BLaER1 treated with 17β-estradiol and CSF1 and Interleukin-3, amounts not matched to agents 10 nM and 100 nM (cell line): Measurements from ENCODE around the gene GRID1.
"Not testable (repeated sequence)": the region's sequence is repeated elsewhere in the genome, so short reads cannot be mapped to it uniquely, and the experiment has no call there.

Experiments used
- H3K27ac ChIP-seq, 11 experiments: shearing (Covaris generic); formaldehyde crosslinking; 2 replicates each; pipeline ENCODE4 v1.8.1; 2022
- H3K27me3 ChIP-seq, 11 experiments: shearing (Covaris generic); formaldehyde crosslinking; 2 replicates each; pipeline ENCODE4 v1.8.1; 2022
- H3K36me3 ChIP-seq, 11 experiments: shearing (Covaris generic); formaldehyde crosslinking; 2 replicates each; pipeline ENCODE4 v1.8.1; 2022
- H3K4me1 ChIP-seq, 10 experiments: shearing (Covaris generic); formaldehyde crosslinking; 2 replicates each; pipeline ENCODE4 v1.8.1; 2022
- H3K4me2 ChIP-seq, 11 experiments: shearing (Covaris generic); formaldehyde crosslinking; 2 replicates each; pipeline ENCODE4 v1.8.1; 2022
- H3K4me3 ChIP-seq, 10 experiments: shearing (Covaris generic); formaldehyde crosslinking; 2 replicates each; pipeline ENCODE4 v1.8.1; 2022
- H3K9ac ChIP-seq, 11 experiments: shearing (Covaris generic); formaldehyde crosslinking; 2 replicates each; pipeline ENCODE4 v1.8.1; 2022
- H3K9me3 ChIP-seq, 11 experiments: shearing (Covaris generic); formaldehyde crosslinking; replicated peaks in 1 of 11; 2 replicates each; pipeline ENCODE4 v1.8.1; 2022
- H4K20me1 ChIP-seq, 11 experiments: shearing (Covaris generic); formaldehyde crosslinking; 2 replicates each; pipeline ENCODE4 v1.8.1; 2022
- Cebpa-rat ChIP-seq, 11 experiments: shearing (Covaris generic); IDR thresholded peaks; 2 replicates each; pipeline ENCODE4 v1.8.1; 2022

The GRID1 gene

DNA sequence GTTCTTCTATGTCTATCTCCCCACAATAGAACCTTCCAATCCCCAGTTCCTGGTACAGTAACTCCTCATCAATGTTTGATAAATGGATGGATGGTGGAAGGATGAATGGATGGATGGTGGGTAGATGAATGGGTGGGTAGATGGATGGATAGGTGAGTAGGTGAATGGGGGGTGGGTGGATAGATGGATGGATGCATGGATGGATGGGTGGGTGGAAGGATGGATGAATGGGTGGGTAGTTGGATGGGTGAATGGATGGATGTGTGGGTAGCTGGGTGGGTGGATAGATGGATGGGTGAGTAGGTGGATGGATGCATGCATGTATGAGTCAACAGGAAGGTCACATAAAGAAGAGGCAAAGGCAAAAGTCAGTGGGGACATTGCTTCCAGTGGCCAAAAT is 116.8 kb downstream of the GRID1 start:
- TF ChIP-seq Cebpa-rat (IDR thresholded peaks at IDR 0.05) = no peak
- no peak overlapping the region for H3K4me2 ChIP-seq
- no peaks in the 10 kb centered on the region for H4K20me1 ChIP-seq
- no peak overlapping the region for H3K27ac ChIP-seq
- H3K4me3 ChIP-seq = no peak overlapping the region
- H3K36me3 ChIP-seq = no peaks in the 10 kb centered on the region
- H3K9ac ChIP-seq = no peak overlapping the region
- H3K27me3 ChIP-seq = no peaks in the 10 kb centered on the region
- H3K4me1 ChIP-seq = no peaks in the 10 kb centered on the region
- peaks cover 12 to 31% (median 21%) of the 10 kb centered on the region in 11 experiments for H3K9me3 ChIP-seq

DNA sequence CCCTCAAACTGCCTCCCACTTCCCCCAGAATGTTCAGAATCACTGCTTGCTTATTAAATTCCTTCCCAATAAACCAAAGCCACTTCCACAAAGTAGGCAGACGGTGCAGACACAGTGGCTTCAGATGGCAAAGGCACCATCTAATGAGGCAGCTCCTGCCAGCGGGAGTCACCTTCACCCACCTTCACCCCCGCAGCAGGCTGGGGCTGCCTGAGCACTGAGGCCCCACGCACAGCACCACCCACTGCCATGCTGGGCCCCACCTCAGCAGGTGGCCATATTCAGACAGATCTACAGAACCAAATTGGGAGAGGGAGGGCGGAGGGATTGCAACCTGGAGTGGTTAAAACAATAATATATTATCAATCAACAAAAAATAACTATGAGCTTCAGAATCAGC is 118.5 kb downstream of the GRID1 start:
- Histone ChIP-seq H3K9ac (no peak overlapping the region), H3K9me3 (peaks cover 12 to 31% (median 21%) of the 10 kb centered on the region in 11 experiments), H3K27ac (no peak overlapping the region), H3K36me3 (no peaks in the 10 kb centered on the region), H3K4me3 (no peak overlapping the region), H3K27me3 (no peaks in the 10 kb centered on the region), H4K20me1 (no peaks in the 10 kb centered on the region), H3K4me1 (no peaks in the 10 kb centered on the region), H3K4me2 (no peak overlapping the region)
- no peak for TF ChIP-seq Cebpa-rat (IDR thresholded peaks at IDR 0.05)

DNA sequence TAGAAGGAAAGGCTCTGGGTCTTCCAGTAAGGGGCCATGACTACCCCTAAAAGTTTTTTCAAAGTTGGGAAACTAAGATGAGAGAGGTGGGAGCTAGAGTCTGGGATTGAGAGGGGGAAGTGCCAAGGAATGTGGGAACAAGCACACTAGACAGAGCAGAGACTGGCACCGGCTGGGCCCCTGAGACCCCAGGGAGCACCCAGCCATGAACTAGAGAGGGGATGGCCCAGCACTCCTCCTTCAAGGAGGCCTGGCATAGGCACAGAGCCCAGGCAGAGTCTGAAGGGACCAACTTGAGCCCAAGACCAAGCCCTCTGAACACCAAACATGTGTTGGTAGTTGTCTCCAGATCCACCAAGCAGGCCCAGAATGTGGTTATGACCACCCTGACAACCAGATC is 119.0 kb downstream of the GRID1 start:
- Histone ChIP-seq H3K27ac (no peak overlapping the region), H3K4me3 (no peak overlapping the region), H3K27me3 (no peaks in the 10 kb centered on the region), H4K20me1 (no peaks in the 10 kb centered on the region), H3K4me2 (no peak overlapping the region), H3K9me3 (peaks cover 12 to 31% (median 21%) of the 10 kb centered on the region in 11 experiments), H3K4me1 (no peaks in the 10 kb centered on the region), H3K9ac (no peak overlapping the region), H3K36me3 (no peaks in the 10 kb centered on the region)
- TF ChIP-seq Cebpa-rat (IDR thresholded peaks at IDR 0.05) = no peak

DNA sequence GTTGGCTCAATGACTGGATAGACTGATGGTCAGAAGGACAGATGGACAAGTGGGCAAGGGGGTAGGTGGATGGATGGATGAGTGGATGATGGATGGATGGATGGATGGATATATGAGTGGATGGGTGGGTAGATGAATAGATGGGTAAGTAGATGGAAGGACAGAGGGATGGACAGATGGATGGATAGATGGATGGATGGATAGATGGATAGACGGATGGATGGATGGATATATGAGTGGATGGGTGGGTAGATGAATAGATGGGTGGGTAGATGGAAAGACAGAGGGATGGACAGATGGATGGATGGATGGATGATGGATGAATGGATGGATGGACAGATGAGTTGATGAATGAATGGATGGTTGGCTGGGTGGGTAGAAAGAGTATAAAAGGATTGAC is 119.5 kb downstream of the GRID1 start:
- no peak overlapping the region for H3K9ac ChIP-seq
- H3K4me3 ChIP-seq = no peak overlapping the region
- H4K20me1 ChIP-seq = no peaks in the 10 kb centered on the region
- H3K9me3 ChIP-seq = peaks cover 12 to 31% (median 21%) of the 10 kb centered on the region in 11 experiments
- no peaks in the 10 kb centered on the region for H3K4me1 ChIP-seq
- H3K27ac ChIP-seq = no peak overlapping the region
- H3K27me3 ChIP-seq = no peaks in the 10 kb centered on the region
- H3K36me3 ChIP-seq = no peaks in the 10 kb centered on the region
- no peak for TF ChIP-seq Cebpa-rat (IDR thresholded peaks at IDR 0.05)
- H3K4me2 ChIP-seq = no peak overlapping the region

DNA sequence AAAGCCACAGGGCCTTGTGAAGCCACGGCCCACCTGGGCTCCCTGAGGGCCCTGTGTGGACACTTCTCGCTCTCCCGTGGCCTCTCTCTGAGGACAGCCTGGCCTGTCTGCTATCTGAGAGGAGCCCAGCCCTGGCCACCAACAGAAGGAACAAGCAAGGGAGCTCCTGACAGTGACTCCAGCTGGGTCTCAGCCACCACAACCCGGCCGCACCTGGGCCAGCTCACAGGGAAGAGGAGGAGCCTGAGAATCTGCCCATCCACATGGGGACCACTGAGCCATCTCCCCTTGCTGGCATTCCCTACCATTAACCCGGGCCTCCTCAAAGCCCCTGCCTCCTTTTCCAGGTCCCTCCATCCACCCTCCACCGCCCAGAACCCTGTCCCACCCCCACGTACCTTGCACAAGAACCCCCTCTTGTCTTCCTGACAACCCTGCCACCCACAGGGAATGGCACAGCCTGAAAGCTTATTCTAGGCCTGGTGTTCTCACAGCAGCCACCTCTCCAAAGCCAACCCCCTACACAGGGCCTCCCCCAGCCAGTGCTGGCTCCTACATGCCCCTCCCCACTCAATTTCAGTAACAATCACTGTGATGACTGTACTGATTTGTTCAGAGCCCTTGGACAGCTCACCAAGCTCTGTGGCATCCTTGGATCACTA is 120.2 kb downstream of the GRID1 start:
- no peaks in the 10 kb centered on the region for H3K36me3 ChIP-seq
- TF ChIP-seq Cebpa-rat (IDR thresholded peaks at IDR 0.05) = no peak
- no peak overlapping the region for H3K4me3 ChIP-seq
- H3K4me2 ChIP-seq = no peak overlapping the region
- no peaks in the 10 kb centered on the region for H3K27me3 ChIP-seq
- H3K27ac ChIP-seq = no peak overlapping the region
- H3K9ac ChIP-seq = no peak overlapping the region
- peaks cover 12 to 29% (median 21%) of the 10 kb centered on the region in 11 experiments for H3K9me3 ChIP-seq
- H4K20me1 ChIP-seq = no peaks in the 10 kb centered on the region
- no peaks in the 10 kb centered on the region for H3K4me1 ChIP-seq

DNA sequence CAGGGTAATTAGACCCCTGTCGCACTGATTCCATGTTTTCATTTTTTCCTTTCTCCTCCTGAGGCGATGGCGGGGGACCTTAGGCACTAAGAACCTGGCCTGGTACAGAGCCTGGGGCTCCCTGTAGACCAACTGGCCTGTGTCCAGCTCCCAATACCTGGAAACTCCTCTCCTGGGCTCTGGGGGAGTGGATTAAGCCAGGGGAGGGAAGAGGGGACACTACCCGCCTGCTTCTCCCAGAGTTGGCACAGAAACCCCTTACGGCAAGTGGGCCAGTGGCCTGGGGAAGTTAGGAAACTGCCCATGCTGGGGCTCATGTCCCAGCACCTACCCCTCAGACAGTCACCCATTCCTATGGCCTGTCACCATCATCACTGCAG is 121.6 kb downstream of the GRID1 start:
- H3K36me3 ChIP-seq = no peaks in the 10 kb centered on the region
- no peaks in the 10 kb centered on the region for H4K20me1 ChIP-seq
- H3K27ac ChIP-seq = no peak overlapping the region
- H3K9me3 ChIP-seq = peaks cover 3 to 15% (median 12%) of the 10 kb centered on the region in 11 experiments
- no peaks in the 10 kb centered on the region for H3K27me3 ChIP-seq
- H3K4me2 ChIP-seq = no peak overlapping the region
- H3K4me1 ChIP-seq = no peaks in the 10 kb centered on the region
- no peak overlapping the region for H3K9ac ChIP-seq
- TF ChIP-seq Cebpa-rat (IDR thresholded peaks at IDR 0.05) = no peak
- no peak overlapping the region for H3K4me3 ChIP-seq

DNA sequence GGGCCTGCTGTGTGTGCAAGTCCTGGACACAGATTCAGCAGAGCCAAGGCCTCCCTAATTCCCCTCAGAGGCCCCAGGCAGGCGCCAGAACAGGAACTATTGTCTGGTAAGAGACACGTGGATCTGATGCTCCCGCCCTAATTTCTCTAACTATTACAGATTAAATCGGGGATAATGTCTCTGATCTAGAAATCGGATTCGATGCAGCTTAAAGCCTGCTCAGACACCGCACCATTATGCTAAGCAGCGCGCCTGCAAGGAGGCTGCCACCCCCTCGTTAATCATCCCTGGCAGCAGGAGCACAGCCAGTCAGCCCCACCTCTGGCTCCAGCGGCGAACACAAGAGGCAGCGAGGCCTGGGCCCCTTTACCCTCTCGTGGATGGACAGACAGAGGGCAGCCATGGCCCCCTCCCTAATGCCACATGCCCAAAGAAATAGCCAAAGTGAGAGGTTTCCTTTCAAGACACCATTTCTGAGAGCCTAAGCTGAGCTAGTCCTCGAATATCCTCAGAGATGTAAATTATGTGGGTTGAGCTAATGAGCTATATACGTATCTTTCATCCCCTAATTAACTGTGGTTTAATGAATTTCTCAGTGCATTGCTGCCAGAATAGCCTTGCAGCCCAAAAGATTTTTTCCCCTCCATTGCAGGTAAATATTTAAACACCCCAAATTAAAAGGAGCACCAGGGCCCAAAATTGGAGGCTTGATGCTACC is 122.1 kb downstream of the GRID1 start:
- Histone ChIP-seq H3K9ac (no peak overlapping the region), H3K36me3 (no peaks in the 10 kb centered on the region), H3K4me2 (no peak overlapping the region), H3K4me1 (no peaks in the 10 kb centered on the region), H3K4me3 (no peak overlapping the region), H3K9me3 (peaks cover 0 to 13% (median 8%) of the 10 kb centered on the region in 11 experiments; a peak in 16 of 22 replicates), H3K27ac (no peak overlapping the region), H4K20me1 (no peaks in the 10 kb centered on the region), H3K27me3 (no peaks in the 10 kb centered on the region)
- no peak for TF ChIP-seq Cebpa-rat (IDR thresholded peaks at IDR 0.05)

DNA sequence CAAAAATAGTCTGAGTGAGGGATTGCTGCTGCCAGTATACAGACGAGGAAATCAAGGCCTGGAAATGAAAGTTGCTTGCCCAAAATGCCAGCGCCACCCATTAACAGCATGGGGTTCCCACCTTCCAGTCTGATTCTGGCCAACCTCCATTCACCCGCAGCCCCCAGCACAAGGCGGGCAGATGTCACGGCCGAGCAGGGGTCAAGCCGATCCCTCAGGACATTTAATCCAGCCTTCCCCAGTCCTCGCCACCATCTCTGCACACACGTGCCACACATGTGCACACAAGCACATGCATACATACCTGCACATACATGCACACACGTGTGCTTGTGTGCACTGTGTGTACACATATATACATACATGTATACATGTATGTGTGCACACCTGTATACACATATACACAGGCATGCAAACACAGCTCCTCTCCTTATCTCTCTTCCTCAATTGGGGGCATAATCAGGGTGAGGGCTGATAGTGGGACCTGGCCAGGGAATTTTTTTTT is 122.9 kb downstream of the GRID1 start:
- no peak overlapping the region for H3K27ac ChIP-seq
- no peak overlapping the region for H3K4me2 ChIP-seq
- no peaks in the 10 kb centered on the region for H3K27me3 ChIP-seq
- no peaks in the 10 kb centered on the region for H3K4me1 ChIP-seq
- peaks cover 4 to 14% (median 9%) of the 10 kb centered on the region in 11 experiments for H3K9me3 ChIP-seq
- H4K20me1 ChIP-seq = no peaks in the 10 kb centered on the region
- no peaks in the 10 kb centered on the region for H3K36me3 ChIP-seq
- H3K9ac ChIP-seq = no peak overlapping the region
- no peak overlapping the region for H3K4me3 ChIP-seq
- no peak for TF ChIP-seq Cebpa-rat (IDR thresholded peaks at IDR 0.05)

DNA sequence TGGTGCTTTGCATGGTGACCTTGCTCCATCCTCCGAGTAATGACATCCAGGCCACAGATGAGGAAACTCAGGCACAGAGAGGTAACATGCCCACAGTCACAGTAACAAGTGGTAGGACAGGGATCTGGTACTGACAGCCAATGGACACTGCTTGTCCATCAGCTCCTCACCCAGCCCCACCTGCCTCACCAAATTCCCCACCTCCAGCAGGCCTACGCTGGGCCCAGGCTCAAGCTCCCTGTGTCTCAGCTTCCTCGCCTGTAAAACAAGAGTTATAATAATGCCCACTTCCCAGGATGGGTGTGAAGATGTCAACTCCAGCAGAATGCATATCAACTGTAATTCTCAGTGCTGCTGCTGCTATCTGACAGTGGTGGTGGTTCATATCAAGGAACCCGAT is 123.8 kb downstream of the GRID1 start:
- H3K27me3 ChIP-seq = no peaks in the 10 kb centered on the region
- peaks cover 13 to 24% (median 18%) of the 10 kb centered on the region in 11 experiments for H3K9me3 ChIP-seq
- H3K27ac ChIP-seq = no peak overlapping the region
- no peak for TF ChIP-seq Cebpa-rat (IDR thresholded peaks at IDR 0.05)
- H4K20me1 ChIP-seq = no peaks in the 10 kb centered on the region
- H3K4me1 ChIP-seq = no peaks in the 10 kb centered on the region
- H3K4me3 ChIP-seq = no peak overlapping the region
- H3K4me2 ChIP-seq = no peak overlapping the region
- H3K36me3 ChIP-seq = no peaks in the 10 kb centered on the region; a peak in 1 of 22 replicates
- H3K9ac ChIP-seq = no peak overlapping the region

DNA sequence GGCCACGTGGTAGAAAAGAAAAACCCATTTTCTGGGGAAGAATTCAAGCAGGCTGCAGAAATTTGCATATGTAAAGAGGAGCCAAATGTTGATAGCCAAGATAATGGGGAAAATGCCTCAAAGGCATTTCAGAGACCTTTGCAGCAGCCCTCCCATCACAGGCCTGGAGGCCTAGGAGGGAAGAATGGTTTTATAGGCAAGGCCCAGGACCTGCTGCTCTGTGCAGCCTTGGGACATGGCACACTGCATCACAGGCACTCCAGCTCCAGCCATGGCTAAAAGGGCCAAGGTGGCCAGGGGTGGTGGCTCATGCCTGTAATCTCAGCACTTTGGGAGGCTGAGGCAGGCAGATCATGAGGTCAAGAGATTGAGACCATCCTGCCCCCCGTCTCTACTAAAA is 128.5 kb downstream of the GRID1 start:
- not testable (repeated sequence) for H4K20me1 ChIP-seq, H3K4me2 ChIP-seq, H3K4me3 ChIP-seq, H3K36me3 ChIP-seq, H3K27me3 ChIP-seq, H3K9ac ChIP-seq, H3K27ac ChIP-seq
- peaks cover 20 to 35% (median 29%) of the 10 kb centered on the region in 11 experiments for H3K9me3 ChIP-seq
- H3K4me1 ChIP-seq = peaks cover 0 to 15% (median 5%) of the 10 kb centered on the region in 10 experiments; a peak in 10 of 20 replicates
